K562 (cell line): ENCODE data around the gene PPARG. TPM values are rescaled to one million over a fixed set of nuclear protein-coding genes. Genes with fewer than 3 reads are reported as not detected.

Experiments
- ATAC-seq: fragments of 200-7000 bp; cut with Tn5 transposase; 3 replicates; pipeline ENCODE4 v1.9.1; 2020; ENCODE audit warnings: moderate library complexity
- BruUV-seq: library from RNA; stranded (reverse); fragments of 400-500 nt; replicated peaks from 2 replicates; lab custom pipeline; 2021; lab: Mats Ljungman, UMichigan
- CTCF ChIA-PET: fragments of 300-600 bp; formaldehyde crosslinking; extraction: SDS; loops from one replicate; lab custom pipeline; 2021; ENCODE audit warnings: low intra/inter-chr PET ratio; lab: Yijun Ruan, JAX
- POLR2A ChIA-PET: fragments of 300-600, 350-650 bp; sonication (Branson Sonifier 250); formaldehyde crosslinking; extraction: SDS; loops from one replicate; lab custom pipeline; 2021; ENCODE audit warnings: antibody characterized with exemption, inconsistent platforms; lab: Yijun Ruan, JAX
- DNase-seq, 4 experiments: peaks; one replicate each; pipeline versions ENCODE4 v3.0.0 to v3.0.0-alpha.2; 2011 to 2018; ENCODE audit warnings: low spot score in 3 of 4, mixed read lengths in 3 of 4; ENCODE audit errors: extremely low read depth in 1 of 4
- FAIRE-seq: peaks from 2 replicates; lab custom pipeline; 2011; peaks lifted over from hg19 to GRCh38; lab: Jason Lieb, UNC
- H2AFZ ChIP-seq: 2 replicates; pipeline ENCODE4 v1.6.0; 2011; ENCODE audit warnings: low read depth, low read length, control low read depth, inconsistent platforms
- H3K27ac ChIP-seq: fragments of 200-600 bp; 3 replicates; pipeline ENCODE4 v1.8.0; 2011; ENCODE audit warnings: low read depth, mild to moderate bottlenecking, control low read depth, inconsistent platforms, low read length, moderate library complexity, mixed read lengths; ENCODE audit errors: extremely low read depth
- H3K27me3 ChIP-seq, 2 experiments: fragments of 300-600 bp in 1 of 2; 2 replicates in 1 of 2; 3 replicates in 1 of 2; pipeline versions ENCODE4 v1.6.0 to v1.8.0; 2011; ENCODE audit warnings: inconsistent platforms in 2 of 2, low read length in 2 of 2, mild to moderate bottlenecking in 1 of 2, mixed read lengths in 1 of 2, moderate library complexity in 1 of 2; ENCODE audit not compliant: control insufficient read depth in 2 of 2, insufficient read depth in 2 of 2
- H3K36me3 ChIP-seq: fragments of 300-600 bp; 3 replicates; pipeline ENCODE4 v1.8.0; 2011; ENCODE audit warnings: mild to moderate bottlenecking, low read length, inconsistent platforms; ENCODE audit not compliant: control insufficient read depth, insufficient read depth
- H3K4me1 ChIP-seq, 2 experiments: fragments of 200-600 bp in 1 of 2; replicated peaks in 1 of 2; 2 replicates in 1 of 2; 3 replicates in 1 of 2; pipeline versions ENCODE4 v1.5.1 to v1.8.0; 2011; ENCODE audit warnings: inconsistent platforms in 2 of 2, low read length in 2 of 2, mild to moderate bottlenecking in 1 of 2, mixed read lengths in 1 of 2, moderate library complexity in 1 of 2; ENCODE audit not compliant: control insufficient read depth in 2 of 2, insufficient read depth in 2 of 2
- H3K4me2 ChIP-seq: 2 replicates; pipeline ENCODE4 v1.6.1; 2011; ENCODE audit warnings: low read length, control low read depth, inconsistent platforms, mixed read lengths; ENCODE audit not compliant: insufficient read depth
- H3K4me3 ChIP-seq: fragments of 200-600 bp; sonication (generic), shearing (Covaris generic); 2 replicates; pipeline ENCODE4 v1.5.1; 2016; ENCODE audit warnings: control low read depth, inconsistent platforms
- H3K79me2 ChIP-seq: fragments of 200-600 bp; 3 replicates; pipeline ENCODE4 v1.8.0; 2011; ENCODE audit warnings: low read length, inconsistent platforms; ENCODE audit not compliant: control insufficient read depth, insufficient read depth
- H3K9ac ChIP-seq, 2 experiments: 2 replicates each; pipeline versions ENCODE4 v1.6.0 to v1.6.1; 2011; ENCODE audit warnings: low read depth in 2 of 2, low read length in 2 of 2, control low read depth in 1 of 2, inconsistent platforms in 1 of 2, mild to moderate bottlenecking in 1 of 2, mixed read lengths in 1 of 2; ENCODE audit not compliant: insufficient read depth in 1 of 2
- H3K9me1 ChIP-seq: one replicate; pipeline ENCODE4 v1.6.0; 2011; ENCODE audit warnings: inconsistent platforms, mild to moderate bottlenecking, low read length, moderate library complexity; ENCODE audit not compliant: control insufficient read depth, insufficient read depth
- H3K9me3 ChIP-seq: replicated peaks from 2 replicates; pipeline ENCODE4 v1.5.1; 2011; ENCODE audit warnings: low read depth, low read length, inconsistent platforms; ENCODE audit not compliant: control insufficient read depth, insufficient read depth
- H4K20me1 ChIP-seq: replicated peaks from 2 replicates; pipeline ENCODE4 v1.6.1; 2011; ENCODE audit warnings: low read length, inconsistent platforms, mixed read lengths; ENCODE audit not compliant: control insufficient read depth, insufficient read depth
- CREB3 ChIP-seq: fragments of 450-650 bp; conservative IDR thresholded peaks from 2 replicates; pipeline ENCODE4 v1.6.1; 2016; ENCODE audit warnings: missing genetic modification characterization, low read depth, mild to moderate bottlenecking, missing compliant biosample characterization, moderate library complexity
- GATAD2A ChIP-seq: fragments of 450-650 bp; IDR thresholded peaks from 2 replicates; pipeline ENCODE4 v1.6.1; 2017
- KLF13 ChIP-seq: fragments of 450-650 bp; IDR thresholded peaks from 2 replicates; pipeline ENCODE4 v1.6.1; 2016; ENCODE audit warnings: missing genetic modification characterization, low read depth, mild to moderate bottlenecking, missing compliant biosample characterization, moderate library complexity, borderline replicate concordance
- NCOA6 ChIP-seq: fragments of 450-650 bp; IDR thresholded peaks from 2 replicates; pipeline ENCODE4 v1.6.1; 2017; ENCODE audit warnings: mild to moderate bottlenecking
- NFXL1 ChIP-seq: fragments of 450-650 bp; formaldehyde crosslinking; IDR thresholded peaks from 2 replicates; pipeline ENCODE4 v1.4.0; 2021; ENCODE audit warnings: mild to moderate bottlenecking
- RERE ChIP-seq: sonication (generic); formaldehyde crosslinking; IDR thresholded peaks from 2 replicates; pipeline ENCODE4 v1.8.0; 2023; ENCODE audit warnings: missing genetic modification reagents, mild to moderate bottlenecking, borderline replicate concordance
- RHOXF2B ChIP-seq: fragments of 250-450 bp; sonication (Bioruptor Pico); conservative IDR thresholded peaks from 2 replicates; pipeline ENCODE4 v1.5.1; 2021
- SREBF1 ChIP-seq: fragments of 150-350 bp; IDR thresholded peaks from 2 replicates; pipeline ENCODE4 v1.6.1; 2014; ENCODE audit warnings: antibody characterized with exemption, low read depth, low read length, borderline replicate concordance
- TRIM24 ChIP-seq, 2 experiments: fragments of 450-650 bp; IDR thresholded peaks; 2 replicates each; pipeline ENCODE4 v1.6.1; 2016
- ZNF146 ChIP-seq: IDR thresholded peaks from one replicate; pipeline ENCODE4 v1.6.1; 2018; ENCODE audit warnings: missing compliant biosample characterization; ENCODE audit not compliant: unreplicated experiment
- ZNF197 ChIP-seq: fragments of 200-800 bp; sonication (Bioruptor generic); IDR thresholded peaks from 2 replicates; pipeline ENCODE4 v1.6.1; 2016; ENCODE audit warnings: low read depth, missing genetic modification characterization, missing compliant biosample characterization
- ZNF668 ChIP-seq: fragments of 250-450 bp; sonication (Bioruptor Pico); IDR thresholded peaks from 2 replicates; pipeline ENCODE4 v1.8.0; 2022; ENCODE audit warnings: mild to moderate bottlenecking, inconsistent platforms
- ZNF696 ChIP-seq: fragments of 250-450 bp; sonication (Bioruptor Pico); conservative IDR thresholded peaks from 2 replicates; pipeline ENCODE4 v1.4.0; 2020; ENCODE audit warnings: mild to moderate bottlenecking, moderate library complexity
- WGBS: fragments of 100-300 bp; shearing (Covaris generic); methylation state at CpG from one replicate; pipeline ENCODE4 v1.1.6; 2016; ENCODE audit warnings: low coverage, mixed read lengths; ENCODE audit not compliant: insufficient coverage; ENCODE audit errors: missing lambda C conversion rate; 5-methylcytosine and 5-hydroxymethylcytosine counted together
- in situ Hi-C: fragments of 300-500 bp; cut with MboI; formaldehyde crosslinking; loops from 4 replicates; pipeline ENCODE4 v1.15.0; 2018; ENCODE audit warnings: inconsistent platforms, mixed read lengths
- intact Hi-C: fragments of 100-400 bp; cut with micrococcal nuclease; formaldehyde crosslinking; loops from 2 replicates; pipeline ENCODE4 v1.14.2; 2022
- polyA plus RNA-seq, 8 experiments: library from polyadenylated mRNA; depleted of rRNA in 4 of 8; stranded (reverse) in 5 of 8; unstranded in 3 of 8; fragments of >200 nt; fragmentation: Nextera tagmentation in 2 of 8; fragmentation: Illumina TruSeq in 1 of 8; extraction: Ambion mirVana in 2 of 8; extraction: Trizol in 1 of 8; gene quantifications; 2 replicates each; pipeline versions ENCODE4 v1.2.1 to v1.2.3, GENCODE V29; 2011 to 2014; ENCODE audit warnings: inconsistent platforms in 1 of 8, missing spikeins in 1 of 8
- total RNA-seq, 7 experiments: library from RNA; depleted of rRNA in 6 of 7; stranded (reverse); fragments of >200 nt in 6 of 7; fragmentation: Illumina TruSeq in 2 of 7; extraction: Trizol in 2 of 7; gene quantifications; 2 replicates each; pipeline versions ENCODE4 v1.2.1 to v1.2.3, GENCODE V29; 2011 to 2021; ENCODE audit warnings: low replicate concordance in 1 of 7
- TF ChIP-seq, protein P1 (sequence below): fragments of 200-800 bp; sonication (Bioruptor generic); IDR thresholded peaks from 2 replicates; pipeline ENCODE4 v1.6.1; 2017; ENCODE audit warnings: missing genetic modification characterization, missing compliant biosample characterization
- TF ChIP-seq, protein P2 (sequence below): fragments of 450-650 bp; formaldehyde crosslinking; IDR thresholded peaks from 2 replicates; pipeline ENCODE4 v1.4.0; 2020; ENCODE audit warnings: mild to moderate bottlenecking, moderate library complexity

The PPARG gene
- total and polyA plus RNA-seq, 9 of the 15 experiments (the other 6 are each of a cell fraction or from before 2014, with no cell fraction given): not detected

GRCh38 chr3:12399226-12399625, 110.4 kb downstream of the PPARG start:
- no peaks in the 10 kb centered on the region for H3K4me1 ChIP-seq
- TF ChIP-seq RHOXF2B (CRISPR knock-in tag) (no peak), ZNF197 (CRISPR knock-in tag) (no peak), NCOA6 (no peak), ZNF696 (no peak), ZNF668 (CRISPR knock-in tag) (no peak), TRIM24 (IDR thresholded peaks at IDR 0.05) (no peak), CREB3 (tag) (no peak), GATAD2A (no peak), NFXL1 (CRISPR knock-in tag) (no peak), RERE (CRISPR knock-in tag) (no peak), SREBF1 (no peak), KLF13 (no peak), ZNF146 (CRISPR knock-in tag) (no peak)
- TF ChIP-seq, protein P1, sequence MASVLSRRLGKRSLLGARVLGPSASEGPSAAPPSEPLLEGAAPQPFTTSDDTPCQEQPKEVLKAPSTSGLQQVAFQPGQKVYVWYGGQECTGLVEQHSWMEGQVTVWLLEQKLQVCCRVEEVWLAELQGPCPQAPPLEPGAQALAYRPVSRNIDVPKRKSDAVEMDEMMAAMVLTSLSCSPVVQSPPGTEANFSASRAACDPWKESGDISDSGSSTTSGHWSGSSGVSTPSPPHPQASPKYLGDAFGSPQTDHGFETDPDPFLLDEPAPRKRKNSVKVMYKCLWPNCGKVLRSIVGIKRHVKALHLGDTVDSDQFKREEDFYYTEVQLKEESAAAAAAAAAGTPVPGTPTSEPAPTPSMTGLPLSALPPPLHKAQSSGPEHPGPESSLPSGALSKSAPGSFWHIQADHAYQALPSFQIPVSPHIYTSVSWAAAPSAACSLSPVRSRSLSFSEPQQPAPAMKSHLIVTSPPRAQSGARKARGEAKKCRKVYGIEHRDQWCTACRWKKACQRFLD (CRISPR knock-in tag): no peak
- TF ChIP-seq, protein P2, sequence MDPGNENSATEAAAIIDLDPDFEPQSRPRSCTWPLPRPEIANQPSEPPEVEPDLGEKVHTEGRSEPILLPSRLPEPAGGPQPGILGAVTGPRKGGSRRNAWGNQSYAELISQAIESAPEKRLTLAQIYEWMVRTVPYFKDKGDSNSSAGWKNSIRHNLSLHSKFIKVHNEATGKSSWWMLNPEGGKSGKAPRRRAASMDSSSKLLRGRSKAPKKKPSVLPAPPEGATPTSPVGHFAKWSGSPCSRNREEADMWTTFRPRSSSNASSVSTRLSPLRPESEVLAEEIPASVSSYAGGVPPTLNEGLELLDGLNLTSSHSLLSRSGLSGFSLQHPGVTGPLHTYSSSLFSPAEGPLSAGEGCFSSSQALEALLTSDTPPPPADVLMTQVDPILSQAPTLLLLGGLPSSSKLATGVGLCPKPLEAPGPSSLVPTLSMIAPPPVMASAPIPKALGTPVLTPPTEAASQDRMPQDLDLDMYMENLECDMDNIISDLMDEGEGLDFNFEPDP (CRISPR knock-in tag): no peak

More at GRCh38 chr3:12399226-12399625, 110.4 kb downstream of the PPARG start:
- ATAC-seq (no peak), FAIRE-seq (no peak), DNase-seq (no peak)
- Histone ChIP-seq H3K9me3 (no peaks in the 10 kb centered on the region), H3K9ac (no peak overlapping the region), H3K27me3 (peaks cover 3 to 6% of the 10 kb centered on the region in 2 experiments; a peak in 4 of 5 replicates), H3K4me2 (no peak overlapping the region), H4K20me1 (no peaks in the 10 kb centered on the region), H2AFZ (no peak overlapping the region), H3K79me2 (no peaks in the 10 kb centered on the region), H3K36me3 (no peaks in the 10 kb centered on the region), H3K27ac (no peak overlapping the region), H3K4me3 (no peak overlapping the region), H3K9me1 (no peaks in the 10 kb centered on the region)
- CTCF ChIA-PET: no interaction called here
- POLR2A ChIA-PET: interaction anchor here (1.2 to 1.6 kb wide), 2 partner anchors 8 to 13 kb away, joined by 3 to 6 read pairs; no protein-coding TSS in a partner anchor
- in situ Hi-C loops: no loop called here
- WGBS: 0% methylated on average over 1 of the region's 1 CpG
- intact Hi-C loops: no loop called here
- no TSS peak for BruUV-seq
